NCI-H2029 treated with DMSO at 0.1 percent for 48 hours (cell line): ENCODE data around the gene USP1.

Experiments
- DNase-seq: peaks from one replicate; lab custom pipeline; 2025; lab: John Stamatoyannopoulos, UW

USP1 gene

GRCh38 chr1:62487956-62488355, 51.1 kb downstream of the USP1 start:
- DNase-seq, result no peak

GRCh38 chr1:62492521-62492920, 55.7 kb downstream of the USP1 start:
- DNase-seq, result no peak

DNA sequence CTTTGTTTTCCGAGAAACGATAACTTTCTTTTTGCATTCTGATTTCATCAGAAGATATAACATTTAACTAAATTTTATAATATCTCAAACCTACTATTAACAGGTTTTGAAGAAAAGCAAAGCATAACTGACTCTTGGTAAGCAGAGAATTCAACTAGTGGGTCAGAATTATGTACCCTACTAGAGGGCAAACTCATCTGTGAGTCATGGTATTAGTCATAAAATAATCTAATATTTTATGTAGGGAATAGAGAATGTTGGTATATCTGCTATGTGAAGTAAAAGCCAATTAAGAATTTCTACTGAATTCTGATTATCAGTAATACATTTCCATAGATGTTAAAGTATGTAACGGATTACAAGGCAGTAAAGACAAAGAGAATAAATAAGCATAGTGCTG, 56.8 kb downstream of the USP1 start:
- no peak for DNase-seq

GRCh38 chr1:62494137-62494536, 57.3 kb downstream of the USP1 start:
- no peak for DNase-seq

- DNase-seq, result no peak
Measured at GRCh38 chr1:62500210-62500609, 63.4 kb downstream of the USP1 start.
